CD14-positive monocyte (primary cell): ENCODE results near the gene TIMP1. TPM values are rescaled to one million over a fixed set of nuclear protein-coding genes. Genes with fewer than 3 reads are reported as not detected.

Experiments
- DNase-seq, 3 donors: peaks; one replicate each; pipeline ENCODE4 v3.0.0-alpha.2; 2011 to 2022
- H2AFZ ChIP-seq: 2 replicates; pipeline ENCODE4 v1.6.0; 2012; ENCODE audit warnings: mild to moderate bottlenecking, low read depth, low read length, inconsistent platforms; ENCODE audit not compliant: insufficient read depth, poor library complexity, severe bottlenecking
- H3K27ac ChIP-seq, 2 donors: 1 replicate in 1 of 2; 2 replicates in 1 of 2; pipeline ENCODE4 v1.5.1; 2012 to 2013; ENCODE audit warnings: low read length in 2 of 2, control low read depth in 1 of 2, inconsistent platforms in 1 of 2, low read depth in 1 of 2, mild to moderate bottlenecking in 1 of 2
- H3K27me3 ChIP-seq, 2 donors: one replicate each; pipeline versions ENCODE4 v1.6.0 to v1.6.1; 2011 to 2013; ENCODE audit warnings: low read length in 2 of 2; ENCODE audit not compliant: control insufficient read depth in 2 of 2, insufficient read depth in 2 of 2
- H3K36me3 ChIP-seq, 2 donors: replicated peaks in 1 of 2; 1 replicate in 1 of 2; 2 replicates in 1 of 2; pipeline versions ENCODE4 v1.5.1 to v1.6.1; 2012 to 2013; ENCODE audit warnings: low read length in 2 of 2, control low read depth in 1 of 2, inconsistent platforms in 1 of 2, mild to moderate bottlenecking in 1 of 2; ENCODE audit not compliant: insufficient read depth in 2 of 2, control insufficient read depth in 1 of 2
- H3K4me1 ChIP-seq, 2 donors: 1 replicate in 1 of 2; 2 replicates in 1 of 2; pipeline versions ENCODE4 v1.5.1 to v1.6.1; 2012 to 2013; ENCODE audit warnings: low read length in 2 of 2, control low read depth in 1 of 2, inconsistent platforms in 1 of 2, mild to moderate bottlenecking in 1 of 2, moderate library complexity in 1 of 2; ENCODE audit not compliant: insufficient read depth in 2 of 2, control insufficient read depth in 1 of 2
- H3K4me2 ChIP-seq: replicated peaks from 2 replicates; pipeline ENCODE3; 2012; ENCODE audit warnings: low read length, moderate library complexity, mild to moderate bottlenecking; ENCODE audit not compliant: poor library complexity, severe bottlenecking; ENCODE audit errors: extremely low read depth
- H3K4me3 ChIP-seq, 3 experiments: fragments of 200-600 bp in 1 of 3; sonication (generic) in 1 of 3; replicated peaks in 1 of 3; 1 replicate in 2 of 3; 2 replicates in 1 of 3; pipeline ENCODE4 v1.5.1; 2011 to 2013; ENCODE audit warnings: low read length in 3 of 3, mild to moderate bottlenecking in 3 of 3, control low read depth in 2 of 3, low read depth in 2 of 3, inconsistent platforms in 1 of 3, moderate library complexity in 1 of 3
- H3K79me2 ChIP-seq: 2 replicates; pipeline ENCODE4 v1.6.0; 2012; ENCODE audit warnings: mild to moderate bottlenecking, control low read depth, inconsistent platforms, low read length, moderate library complexity; ENCODE audit not compliant: insufficient read depth
- H3K9ac ChIP-seq: 2 replicates; pipeline ENCODE4 v1.6.0; 2017; ENCODE audit warnings: low read length, mild to moderate bottlenecking; ENCODE audit not compliant: insufficient read depth, poor library complexity, severe bottlenecking
- H3K9me3 ChIP-seq, 2 donors: replicated peaks in 1 of 2; 1 replicate in 1 of 2; 2 replicates in 1 of 2; pipeline versions ENCODE4 v1.5.1 to v1.6.1; 2012 to 2013; ENCODE audit warnings: low read length in 2 of 2, control low read depth in 1 of 2; ENCODE audit not compliant: control insufficient read depth in 1 of 2, insufficient read depth in 1 of 2
- H4K20me1 ChIP-seq: 2 replicates; pipeline ENCODE4 v1.6.0; 2012; ENCODE audit warnings: mild to moderate bottlenecking, low read length, control low read depth, moderate library complexity; ENCODE audit not compliant: insufficient read depth
- H3K27ac Mint-ChIP-seq, 7 donors: one replicate each; pipeline ENCODE4 v1.8.0; 2020; ENCODE audit warnings: mild to moderate bottlenecking in 7 of 7, mixed read lengths in 7 of 7, moderate library complexity in 6 of 7, inconsistent platforms in 2 of 7
- H3K27me3 Mint-ChIP-seq, 3 donors: one replicate each; pipeline ENCODE4 v1.8.0; 2021 to 2022; ENCODE audit warnings: low read depth in 3 of 3, mild to moderate bottlenecking in 3 of 3, mixed read lengths in 3 of 3, moderate library complexity in 3 of 3, inconsistent platforms in 1 of 3
- H3K36me3 Mint-ChIP-seq, 2 donors: one replicate each; pipeline ENCODE4 v1.8.0; 2020; ENCODE audit warnings: mixed read lengths in 2 of 2, inconsistent platforms in 1 of 2, mild to moderate bottlenecking in 1 of 2
- H3K4me1 Mint-ChIP-seq: one replicate; pipeline ENCODE4 v1.8.0; 2020; ENCODE audit warnings: mild to moderate bottlenecking, mixed read lengths
- H3K4me3 Mint-ChIP-seq, 2 donors: one replicate each; pipeline ENCODE4 v1.8.0; 2020; ENCODE audit warnings: mild to moderate bottlenecking in 2 of 2, mixed read lengths in 2 of 2, moderate library complexity in 1 of 2
- H3K9me3 Mint-ChIP-seq, 7 donors: one replicate each; pipeline ENCODE4 v1.8.0; 2020 to 2022; ENCODE audit warnings: mixed read lengths in 7 of 7, mild to moderate bottlenecking in 6 of 7, moderate library complexity in 6 of 7, inconsistent platforms in 2 of 7
- WGBS: methylation state at CpG from one replicate; pipeline ENCODE4 v1.1.5; 2013; ENCODE audit warnings: missing lambda C conversion rate; ENCODE audit not compliant: insufficient coverage; 5-methylcytosine and 5-hydroxymethylcytosine counted together
- intact Hi-C, 2 donors: fragments of 100-400 bp; cut with micrococcal nuclease; formaldehyde crosslinking; loops; one replicate each; pipeline versions ENCODE4 v1.15.0 to v1.15.1; 2023
- polyA plus RNA-seq, 3 donors: library from polyadenylated mRNA; depleted of rRNA in 1 of 3; unstranded in 2 of 3; stranded (reverse) in 1 of 3; fragments of 300-500 nt in 2 of 3; fragments of >200 nt in 1 of 3; fragmentation: Illumina TruSeq in 2 of 3; gene quantifications; 1 replicate in 2 of 3; 2 replicates in 1 of 3; pipeline ENCODE4 v1.2.3, GENCODE V29; 2012 to 2021
- TF ChIP-seq, protein P1 (sequence below): fragments of 200-600 bp; IDR thresholded peaks from one replicate; pipeline ENCODE4 v1.8.0; 2022; ENCODE audit warnings: antibody characterized with exemption, mild to moderate bottlenecking

TIMP1 gene
- polyA plus RNA-seq, 3 donors: 591 to 682 (median 632) TPM

DNA sequence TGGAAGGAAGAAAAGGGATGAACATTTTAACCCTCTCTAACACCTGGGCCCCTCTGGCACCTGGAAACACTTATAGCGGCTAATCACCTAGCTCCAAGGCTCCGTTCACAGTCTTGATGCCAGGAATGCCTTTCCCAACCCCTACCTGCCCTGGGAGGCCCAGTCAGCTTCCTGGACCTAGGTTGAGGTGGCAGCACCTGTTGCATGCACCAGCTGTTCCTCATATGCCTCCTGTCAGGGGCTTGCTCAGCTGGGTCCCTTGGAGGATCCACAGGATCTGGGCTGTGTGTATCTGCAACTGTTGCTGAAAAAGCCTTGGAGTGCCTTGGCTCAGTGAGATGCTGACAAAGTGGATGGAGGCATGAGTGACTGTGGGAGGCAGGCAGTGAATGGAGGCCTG, 43.1 kb downstream of the TIMP1 start:
- 100% methylated on average over 1 of the region's 2 CpGs for WGBS
- Histone ChIP-seq H3K4me2 (peak overlapping the region; percentile 75), H3K4me3 (peak overlapping the region in 1 of 3 experiments; percentile 20), H3K79me2 (peaks cover 31% of the 10 kb centered on the region), H2AFZ (no peak overlapping the region), H4K20me1 (peaks cover 62% of the 10 kb centered on the region), H3K4me1 (peaks cover 59 to 63% of the 10 kb centered on the region in 2 donors), H3K27ac (no peak overlapping the region), H3K36me3 (peaks cover 38 to 39% of the 10 kb centered on the region in 2 donors), H3K27me3 (no peaks in the 10 kb centered on the region), H3K9me3 (no peaks in the 10 kb centered on the region), H3K9ac (no peak overlapping the region)
- peak overlapping the region in 2 of 7 donors; percentile 15 to 34 for H3K27ac Mint-ChIP-seq
- peak overlapping the region in 1 of 2 donors; percentile 48 for H3K4me3 Mint-ChIP-seq
- H3K9me3 Mint-ChIP-seq: peaks cover 0 to 9% (median 0%) of the 10 kb centered on the region in 7 donors
- H3K27me3 Mint-ChIP-seq: peaks cover 3 to 8% (median 6%) of the 10 kb centered on the region in 3 donors
- peaks cover 39 to 46% of the 10 kb centered on the region in 2 donors for H3K36me3 Mint-ChIP-seq
- no peak for DNase-seq
- H3K4me1 Mint-ChIP-seq: peaks cover 63% of the 10 kb centered on the region
- TF ChIP-seq, protein P1, sequence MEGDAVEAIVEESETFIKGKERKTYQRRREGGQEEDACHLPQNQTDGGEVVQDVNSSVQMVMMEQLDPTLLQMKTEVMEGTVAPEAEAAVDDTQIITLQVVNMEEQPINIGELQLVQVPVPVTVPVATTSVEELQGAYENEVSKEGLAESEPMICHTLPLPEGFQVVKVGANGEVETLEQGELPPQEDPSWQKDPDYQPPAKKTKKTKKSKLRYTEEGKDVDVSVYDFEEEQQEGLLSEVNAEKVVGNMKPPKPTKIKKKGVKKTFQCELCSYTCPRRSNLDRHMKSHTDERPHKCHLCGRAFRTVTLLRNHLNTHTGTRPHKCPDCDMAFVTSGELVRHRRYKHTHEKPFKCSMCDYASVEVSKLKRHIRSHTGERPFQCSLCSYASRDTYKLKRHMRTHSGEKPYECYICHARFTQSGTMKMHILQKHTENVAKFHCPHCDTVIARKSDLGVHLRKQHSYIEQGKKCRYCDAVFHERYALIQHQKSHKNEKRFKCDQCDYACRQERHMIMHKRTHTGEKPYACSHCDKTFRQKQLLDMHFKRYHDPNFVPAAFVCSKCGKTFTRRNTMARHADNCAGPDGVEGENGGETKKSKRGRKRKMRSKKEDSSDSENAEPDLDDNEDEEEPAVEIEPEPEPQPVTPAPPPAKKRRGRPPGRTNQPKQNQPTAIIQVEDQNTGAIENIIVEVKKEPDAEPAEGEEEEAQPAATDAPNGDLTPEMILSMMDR: no peak
- intact Hi-C loops: loop anchor here in 1 of 2 donors (5.0 kb wide), 1 partner anchor 38 kb away; no protein-coding TSS in a partner anchor

DNA sequence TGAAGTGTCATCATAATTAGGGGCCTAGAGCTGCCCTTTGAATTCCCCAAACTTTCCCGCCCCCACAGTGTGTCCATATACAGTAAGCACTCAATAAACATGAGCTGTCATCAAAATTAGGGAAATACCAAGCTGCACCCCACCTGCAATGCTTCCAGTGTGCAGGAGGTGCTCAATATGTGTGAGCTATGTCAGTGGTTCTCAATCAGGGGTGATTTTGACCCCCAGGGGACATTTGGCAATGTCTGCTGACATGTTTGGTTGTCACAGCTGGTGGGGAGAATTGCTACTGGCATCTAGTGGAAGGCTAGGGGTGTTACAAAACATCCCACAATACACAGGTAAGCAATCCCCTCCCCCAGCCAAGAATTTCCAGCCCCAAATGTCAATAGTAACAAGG, 46.7 kb downstream of the TIMP1 start:
- peak overlapping the region; percentile 70 to 90 (median 79) for H3K4me3 ChIP-seq

More for the DNA sequence above, 46.7 kb downstream of the TIMP1 start:
- peaks cover 44% of the 10 kb centered on the region for H4K20me1 ChIP-seq
- DNase-seq: peak in 1 of 3 donors; percentile 54
- H3K4me1 Mint-ChIP-seq: peaks cover 64% of the 10 kb centered on the region
- peak overlapping the region; percentile 75 for H3K4me2 ChIP-seq
- peak overlapping the region; percentile 66 for H3K9ac ChIP-seq
- H2AFZ ChIP-seq: no peak overlapping the region
- H3K4me1 ChIP-seq: peaks cover 87 to 92% of the 10 kb centered on the region in 2 donors
- WGBS: no CpG with 5 or more reads among the region's 1 CpG
- TF ChIP-seq, protein P1: no peak
- H3K36me3 Mint-ChIP-seq: peaks cover 38 to 46% of the 10 kb centered on the region in 2 donors
- peaks cover 38% of the 10 kb centered on the region for H3K79me2 ChIP-seq
- no peaks in the 10 kb centered on the region for H3K27me3 ChIP-seq
- H3K27ac Mint-ChIP-seq: peak overlapping the region in 6 of 7 donors; percentile 73 to 95 (median 83)
- intact Hi-C loops: loop anchor here in 1 of 2 donors (5.0 kb wide), 1 partner anchor 42 kb away; no protein-coding TSS in a partner anchor
- H3K9me3 ChIP-seq: no peaks in the 10 kb centered on the region
- H3K27ac ChIP-seq: peak overlapping the region; percentile 88 to 96
- peaks cover 0 to 3% (median 2%) of the 10 kb centered on the region in 3 donors for H3K27me3 Mint-ChIP-seq
- H3K9me3 Mint-ChIP-seq: peaks cover 0 to 3% (median 0%) of the 10 kb centered on the region in 7 donors
- H3K4me3 Mint-ChIP-seq: peak overlapping the region; percentile 82 to 92
- H3K36me3 ChIP-seq: peaks cover 38 to 39% of the 10 kb centered on the region in 2 donors
